ENCODE measurements around the gene CXCR4.

- TF ChIP-seq LEF1 (IDR thresholded peaks at IDR 0.05; ENCODE audit: borderline replicate concordance) (no peak), BHLHE40 (IDR thresholded peaks at IDR 0.05; ENCODE audit: borderline replicate concordance) (no peak), SP1 (IDR thresholded peaks at IDR 0.05) (no peak), ZNF384 (IDR thresholded peaks at IDR 0.05) (no peak), SUZ12 (IDR thresholded peaks at IDR 0.05) (no peak)
These were observed 15.6 kb upstream of the CXCR4 start for GRCh38 chr2:136133586-136133985.

All from HEK293T (cell line).